Neuronal stem cell (in vitro differentiated cells): ENCODE measurements around the gene SCN2B.

Experiments
- DNase-seq: peaks from one replicate; pipeline ENCODE4 v3.0.0-alpha.2; 2013; ENCODE audit warnings: low spot score
- H2AFZ ChIP-seq: one replicate; pipeline ENCODE4 v1.6.1; 2013; ENCODE audit warnings: mild to moderate bottlenecking, low read length, inconsistent platforms
- H2AK5ac ChIP-seq: 2 replicates; pipeline ENCODE4 v1.6.1; 2013; ENCODE audit warnings: low read depth, mild to moderate bottlenecking, inconsistent platforms, low read length, moderate library complexity, mixed read lengths
- H2BK120ac ChIP-seq: 2 replicates; pipeline ENCODE4 v1.6.1; 2013; ENCODE audit warnings: low read depth, mild to moderate bottlenecking, inconsistent platforms, low read length, moderate library complexity, mixed read lengths
- H2BK12ac ChIP-seq: one replicate; pipeline ENCODE4 v1.6.1; 2013; ENCODE audit warnings: low read length, inconsistent platforms
- H2BK15ac ChIP-seq: 2 replicates; pipeline ENCODE4 v1.6.1; 2013; ENCODE audit warnings: mild to moderate bottlenecking, low read length, inconsistent platforms, mixed read lengths
- H2BK5ac ChIP-seq: one replicate; pipeline ENCODE4 v1.6.1; 2013; ENCODE audit warnings: inconsistent platforms, mild to moderate bottlenecking, low read length, moderate library complexity
- H3K14ac ChIP-seq: one replicate; pipeline ENCODE4 v1.6.1; 2013; ENCODE audit warnings: low read length, inconsistent platforms
- H3K18ac ChIP-seq: 2 replicates; pipeline ENCODE4 v1.6.1; 2013; ENCODE audit warnings: low read length, inconsistent platforms
- H3K23ac ChIP-seq: 2 replicates; pipeline ENCODE4 v1.6.1; 2013; ENCODE audit warnings: low read depth, mild to moderate bottlenecking, mixed read lengths, low read length, inconsistent platforms; ENCODE audit not compliant: poor library complexity
- H3K27ac ChIP-seq: replicated peaks from 3 replicates; pipeline ENCODE4 v1.5.1; 2013; ENCODE audit warnings: low read length, inconsistent platforms
- H3K27me3 ChIP-seq, 3 experiments: 2 replicates each; pipeline ENCODE4 v1.6.1; 2013; ENCODE audit warnings: low read length in 3 of 3, mild to moderate bottlenecking in 2 of 3, inconsistent platforms in 1 of 3, low read depth in 1 of 3, mixed read lengths in 1 of 3, moderate library complexity in 1 of 3; ENCODE audit not compliant: control insufficient read depth in 3 of 3, insufficient read depth in 3 of 3
- H3K36me3 ChIP-seq, 2 donors: replicated peaks in 1 of 2; 2 replicates each; pipeline ENCODE4 v1.6.1; 2013; ENCODE audit warnings: low read length in 2 of 2; ENCODE audit not compliant: control insufficient read depth in 2 of 2, insufficient read depth in 2 of 2
- H3K4ac ChIP-seq: 2 replicates; pipeline ENCODE4 v1.6.1; 2013; ENCODE audit warnings: inconsistent platforms, mild to moderate bottlenecking, low read length, moderate library complexity
- H3K4me1 ChIP-seq, 2 donors: 1 replicate in 1 of 2; 2 replicates in 1 of 2; pipeline ENCODE4 v1.6.1; 2013; ENCODE audit warnings: low read length in 2 of 2, low read depth in 1 of 2; ENCODE audit not compliant: control insufficient read depth in 2 of 2, insufficient read depth in 1 of 2
- H3K4me2 ChIP-seq: one replicate; pipeline ENCODE4 v1.6.1; 2013; ENCODE audit warnings: mild to moderate bottlenecking, low read length, inconsistent platforms; ENCODE audit not compliant: insufficient read depth, poor library complexity, severe bottlenecking
- H3K4me3 ChIP-seq, 2 donors: 2 replicates each; pipeline ENCODE4 v1.5.1; 2013; ENCODE audit warnings: low read length in 2 of 2, mild to moderate bottlenecking in 2 of 2, inconsistent platforms in 1 of 2, moderate library complexity in 1 of 2
- H3K79me1 ChIP-seq: one replicate; pipeline ENCODE4 v1.6.1; 2013; ENCODE audit warnings: low read depth, mild to moderate bottlenecking, inconsistent platforms, low read length, moderate library complexity
- H3K9ac ChIP-seq: one replicate; pipeline ENCODE4 v1.6.1; 2013; ENCODE audit warnings: mild to moderate bottlenecking, low read depth, low read length, inconsistent platforms; ENCODE audit not compliant: poor library complexity
- H3K9me3 ChIP-seq, 2 donors: replicated peaks in 1 of 2; 2 replicates each; pipeline versions ENCODE3 to v1.6.1; 2013; ENCODE audit warnings: low read length in 2 of 2, mild to moderate bottlenecking in 2 of 2, inconsistent platforms in 1 of 2, low read depth in 1 of 2, mixed read lengths in 1 of 2, moderate library complexity in 1 of 2; ENCODE audit not compliant: control insufficient read depth in 2 of 2, insufficient read depth in 1 of 2
- H4K8ac ChIP-seq: one replicate; pipeline ENCODE4 v1.6.1; 2013; ENCODE audit warnings: low read depth, mild to moderate bottlenecking, inconsistent platforms, low read length, moderate library complexity
- H4K91ac ChIP-seq: one replicate; pipeline ENCODE4 v1.6.1; 2013; ENCODE audit warnings: low read length, low read depth, mild to moderate bottlenecking, inconsistent platforms; ENCODE audit not compliant: poor library complexity
- WGBS, 2 donors: extraction: QIAGEN DNeasy Blood & Tissue Kit; methylation state at CpG; one replicate each; pipeline ENCODE4 v1.1.7; 2013; ENCODE audit warnings: missing lambda C conversion rate in 2 of 2, mixed read lengths in 1 of 2; ENCODE audit not compliant: insufficient read length in 2 of 2, insufficient replicate concordance in 1 of 2; ENCODE audit errors: extremely low coverage in 2 of 2; 5-methylcytosine and 5-hydroxymethylcytosine counted together

The SCN2B gene

DNA sequence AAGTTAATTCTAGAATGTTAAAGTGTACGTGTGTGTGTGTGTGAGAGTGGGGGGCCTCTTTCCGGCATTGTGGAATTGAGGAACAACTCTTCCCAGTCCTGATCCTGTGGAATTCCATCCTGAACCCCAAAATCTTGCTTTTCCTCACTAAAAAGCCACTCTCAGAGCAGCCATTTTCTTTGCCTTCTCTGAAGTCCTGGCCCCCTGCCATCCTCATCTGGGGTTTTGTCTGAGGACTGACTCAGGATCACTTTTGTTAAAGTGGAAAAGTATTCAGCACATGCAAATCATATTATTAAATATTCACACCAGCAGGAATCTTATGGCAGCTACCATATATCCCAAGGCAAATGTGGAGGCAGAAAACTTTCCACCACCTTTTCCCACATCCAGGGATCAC is 27.6 kb downstream of the SCN2B start:
- Histone ChIP-seq H3K36me3 (no peaks in the 10 kb centered on the region), H3K4me2 (no peak overlapping the region), H2BK15ac (no peak overlapping the region), H3K4ac (no peak overlapping the region), H3K18ac (no peak overlapping the region), H3K9me3 (no peaks in the 10 kb centered on the region), H3K27ac (no peak overlapping the region), H3K4me3 (no peak overlapping the region), H4K8ac (no peak overlapping the region), H2AK5ac (no peak overlapping the region), H3K23ac (no peak overlapping the region), H3K9ac (no peak overlapping the region), H3K27me3 (peaks cover 3 to 95% (median 46%) of the 10 kb centered on the region in 3 experiments), H2BK120ac (no peak overlapping the region), H3K79me1 (no peaks in the 10 kb centered on the region), H2BK12ac (no peak overlapping the region), H2AFZ (no peak overlapping the region), H2BK5ac (no peak overlapping the region), H4K91ac (no peak overlapping the region), H3K4me1 (peaks cover 3 to 8% of the 10 kb centered on the region in 2 donors), H3K14ac (no peak overlapping the region)
- WGBS, 2 donors = no CpG with 5 or more reads among the region's 2 CpGs
- DNase-seq = no peak

DNA sequence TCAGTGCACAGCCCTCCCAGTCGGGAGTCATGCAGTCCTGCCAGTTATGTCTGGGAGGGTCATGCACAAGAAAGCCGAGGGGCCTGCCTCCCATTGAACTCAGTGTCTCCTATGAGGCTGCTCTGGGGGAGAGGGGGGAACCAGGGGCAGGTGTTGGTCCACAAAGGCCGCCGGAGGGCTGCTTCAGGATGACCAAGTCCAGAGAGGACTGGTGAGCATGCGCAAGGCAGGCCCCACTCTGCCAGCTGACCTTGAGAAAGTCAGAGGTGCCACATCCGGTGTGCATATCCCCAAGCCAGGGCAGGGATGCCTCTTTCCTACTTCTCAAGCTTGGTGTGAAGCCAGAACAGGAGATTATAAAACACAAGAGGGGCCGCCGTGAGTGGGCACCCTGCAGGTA is 28.2 kb downstream of the SCN2B start:
- Histone ChIP-seq H3K9ac (no peak overlapping the region), H4K91ac (no peak overlapping the region), H3K14ac (no peak overlapping the region), H3K4me2 (no peak overlapping the region), H2AK5ac (no peak overlapping the region), H3K23ac (no peak overlapping the region), H2BK12ac (no peak overlapping the region), H3K4me1 (peaks cover 3 to 5% of the 10 kb centered on the region in 2 donors), H2AFZ (no peak overlapping the region), H3K27ac (no peak overlapping the region), H2BK15ac (no peak overlapping the region), H4K8ac (no peak overlapping the region), H3K18ac (no peak overlapping the region), H2BK120ac (no peak overlapping the region), H3K79me1 (no peaks in the 10 kb centered on the region), H3K4ac (no peak overlapping the region), H3K4me3 (no peak overlapping the region), H3K27me3 (peaks cover 3 to 93% (median 41%) of the 10 kb centered on the region in 3 experiments), H3K9me3 (no peaks in the 10 kb centered on the region), H3K36me3 (no peaks in the 10 kb centered on the region), H2BK5ac (no peak overlapping the region)
- DNase-seq = no peak
- no CpG with 5 or more reads among the region's 8 CpGs for WGBS, 2 donors

GRCh38 chr11:118147502-118147901 is 28.9 kb downstream of the SCN2B start:
- Histone ChIP-seq H3K23ac (no peak overlapping the region), H3K18ac (no peak overlapping the region), H3K36me3 (no peaks in the 10 kb centered on the region), H3K4ac (no peak overlapping the region), H2AK5ac (no peak overlapping the region), H4K8ac (no peak overlapping the region), H2BK120ac (no peak overlapping the region), H3K4me3 (no peak overlapping the region), H3K27ac (no peak overlapping the region), H3K14ac (no peak overlapping the region), H4K91ac (no peak overlapping the region), H3K79me1 (no peaks in the 10 kb centered on the region), H2BK5ac (no peak overlapping the region), H2BK12ac (no peak overlapping the region), H3K27me3 (peaks cover 3 to 92% (median 37%) of the 10 kb centered on the region in 3 experiments), H2AFZ (no peak overlapping the region), H3K4me2 (no peak overlapping the region), H3K9ac (no peak overlapping the region), H3K9me3 (no peaks in the 10 kb centered on the region), H2BK15ac (no peak overlapping the region), H3K4me1 (peaks cover 3 to 5% of the 10 kb centered on the region in 2 donors)
- WGBS, 2 donors = no CpG with 5 or more reads among the region's 3 CpGs
- DNase-seq = no peak

- Histone ChIP-seq H3K4me3 (no peak overlapping the region), H3K4me1 (no peaks in the 10 kb centered on the region), H3K14ac (no peak overlapping the region), H2BK12ac (no peak overlapping the region), H3K18ac (no peak overlapping the region), H2BK15ac (no peak overlapping the region), H3K9me3 (no peaks in the 10 kb centered on the region), H2AK5ac (no peak overlapping the region), H2BK5ac (no peak overlapping the region), H2BK120ac (no peak overlapping the region), H3K36me3 (no peaks in the 10 kb centered on the region), H3K27ac (no peak overlapping the region), H2AFZ (no peak overlapping the region), H4K8ac (no peak overlapping the region), H3K23ac (no peak overlapping the region), H3K79me1 (no peaks in the 10 kb centered on the region), H3K4me2 (no peak overlapping the region), H3K9ac (no peak overlapping the region), H3K4ac (no peak overlapping the region), H4K91ac (no peak overlapping the region), H3K27me3 (peaks cover 3 to 92% (median 28%) of the 10 kb centered on the region in 3 experiments)
- DNase-seq = no peak
- no CpG with 5 or more reads among the region's 6 CpGs for WGBS, 2 donors
These were observed 29.9 kb downstream of the SCN2B start for GRCh38 chr11:118146554-118146953.
